Measurements from ENCODE around the gene CFAP77.

DNA sequence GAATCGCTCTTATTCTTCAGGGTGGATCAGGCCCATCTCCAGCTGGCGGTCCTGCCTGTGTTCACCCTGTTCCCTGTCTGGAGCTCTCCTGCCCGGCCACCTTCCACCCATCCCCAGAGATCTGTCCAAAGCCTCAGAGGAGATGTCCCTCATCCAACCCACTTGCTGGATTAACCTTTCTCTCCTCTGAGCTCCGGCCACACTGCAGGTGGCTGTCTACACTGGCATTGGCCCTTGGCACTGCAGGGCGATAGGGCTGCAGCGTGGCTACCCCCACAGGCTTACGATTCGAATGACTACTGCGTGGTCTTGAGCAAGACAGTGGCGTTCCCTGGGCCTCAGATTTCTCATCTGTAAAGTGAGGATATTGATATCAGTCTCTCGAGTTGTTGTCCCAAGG is 108.6 kb downstream of the CFAP77 start:
- TF ChIP-seq, protein P1, sequence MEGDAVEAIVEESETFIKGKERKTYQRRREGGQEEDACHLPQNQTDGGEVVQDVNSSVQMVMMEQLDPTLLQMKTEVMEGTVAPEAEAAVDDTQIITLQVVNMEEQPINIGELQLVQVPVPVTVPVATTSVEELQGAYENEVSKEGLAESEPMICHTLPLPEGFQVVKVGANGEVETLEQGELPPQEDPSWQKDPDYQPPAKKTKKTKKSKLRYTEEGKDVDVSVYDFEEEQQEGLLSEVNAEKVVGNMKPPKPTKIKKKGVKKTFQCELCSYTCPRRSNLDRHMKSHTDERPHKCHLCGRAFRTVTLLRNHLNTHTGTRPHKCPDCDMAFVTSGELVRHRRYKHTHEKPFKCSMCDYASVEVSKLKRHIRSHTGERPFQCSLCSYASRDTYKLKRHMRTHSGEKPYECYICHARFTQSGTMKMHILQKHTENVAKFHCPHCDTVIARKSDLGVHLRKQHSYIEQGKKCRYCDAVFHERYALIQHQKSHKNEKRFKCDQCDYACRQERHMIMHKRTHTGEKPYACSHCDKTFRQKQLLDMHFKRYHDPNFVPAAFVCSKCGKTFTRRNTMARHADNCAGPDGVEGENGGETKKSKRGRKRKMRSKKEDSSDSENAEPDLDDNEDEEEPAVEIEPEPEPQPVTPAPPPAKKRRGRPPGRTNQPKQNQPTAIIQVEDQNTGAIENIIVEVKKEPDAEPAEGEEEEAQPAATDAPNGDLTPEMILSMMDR (conservative IDR thresholded peaks at IDR 0.05 in 1 of 2, IDR thresholded peaks at IDR 0.05 in 1 of 2; ENCODE audit: extremely low read depth in 1 of 2, insufficient read depth in 1 of 2, low read depth in 1 of 2, low read length in 2 of 2) = no peak
- TF ChIP-seq EZH2 (IDR thresholded peaks at IDR 0.05; ENCODE audit: borderline replicate concordance, low read length) = no peak
